Measurements from ENCODE around the gene SGCB. TPM values are rescaled to one million over a fixed set of nuclear protein-coding genes. Genes with fewer than 3 reads are reported as not detected.

SGCB gene
- 10.3 TPM for polyA plus RNA-seq (2012; ENCODE audit: insufficient read length, low read depth)

GRCh38 chr4:52038103-52038912 is at the start of gene SGCB:
Gene SGCB, minus strand, starts transcription at chr4:52038299. Its CDS starts 40 bp downstream, at chr4:52038259.
- TF ChIP-seq POLR2AphosphoS5 (IDR thresholded peaks at IDR 0.05; ENCODE audit: low read depth, low read length): no peak; the same call in 1 of the 2 replicates
- peak; percentile 59; the same call in 1 of the 2 replicates for TF ChIP-seq TAF1 (IDR thresholded peaks at IDR 0.05; ENCODE audit: borderline replicate concordance, insufficient read depth, low read length)
- TF ChIP-seq FOXP2 (optimal IDR thresholded peaks at IDR 0.05; ENCODE audit: borderline replicate concordance, extremely low read depth, extremely low read length, insufficient read depth): no peak
- no peak for TF ChIP-seq REST (IDR thresholded peaks at IDR 0.05; ENCODE audit: insufficient read depth in 1 of 2, low read depth in 2 of 2, low read length in 2 of 2)

- TF ChIP-seq REST (IDR thresholded peaks at IDR 0.05; ENCODE audit: insufficient read depth in 1 of 2, low read depth in 2 of 2, low read length in 2 of 2) (no peak), SIN3A (IDR thresholded peaks at IDR 0.05; ENCODE audit: borderline replicate concordance, insufficient read depth, low read length) (no peak), FOXP2 (optimal IDR thresholded peaks at IDR 0.05; ENCODE audit: borderline replicate concordance, extremely low read depth, extremely low read length, insufficient read depth) (no peak), POLR2AphosphoS5 (IDR thresholded peaks at IDR 0.05; ENCODE audit: low read depth, low read length) (no peak), TAF1 (IDR thresholded peaks at IDR 0.05; ENCODE audit: borderline replicate concordance, insufficient read depth, low read length) (no peak)
Measured at GRCh38 chr4:52081216-52081615, 43.1 kb upstream of the SGCB start.

GRCh38 chr4:52079659-52080058 is 41.6 kb upstream of the SGCB start:
- no peak for TF ChIP-seq REST (IDR thresholded peaks at IDR 0.05; ENCODE audit: insufficient read depth in 1 of 2, low read depth in 2 of 2, low read length in 2 of 2)
- no peak for TF ChIP-seq SIN3A (IDR thresholded peaks at IDR 0.05; ENCODE audit: borderline replicate concordance, insufficient read depth, low read length)

- no peak for TF ChIP-seq REST (IDR thresholded peaks at IDR 0.05; ENCODE audit: insufficient read depth in 1 of 2, low read depth in 2 of 2, low read length in 2 of 2)
- TF ChIP-seq FOXP2 (optimal IDR thresholded peaks at IDR 0.05; ENCODE audit: borderline replicate concordance, extremely low read depth, extremely low read length, insufficient read depth): no peak
- no peak for TF ChIP-seq TAF1 (IDR thresholded peaks at IDR 0.05; ENCODE audit: borderline replicate concordance, insufficient read depth, low read length)
- TF ChIP-seq SIN3A (IDR thresholded peaks at IDR 0.05; ENCODE audit: borderline replicate concordance, insufficient read depth, low read length): no peak
Measured at GRCh38 chr4:52076731-52077130, 38.6 kb upstream of the SGCB start.

All from PFSK-1 (cell line).